ENCODE data around the gene MAPK6.
"Not testable (repeated sequence)": the region's sequence is repeated elsewhere in the genome, so short reads cannot be mapped to it uniquely, and the experiment has no call there.

Gene MAPK6

GRCh38 chr15:52011711-52012144, 7.3 kb upstream of the MAPK6 start:
- no peak for DNase-seq

DNA sequence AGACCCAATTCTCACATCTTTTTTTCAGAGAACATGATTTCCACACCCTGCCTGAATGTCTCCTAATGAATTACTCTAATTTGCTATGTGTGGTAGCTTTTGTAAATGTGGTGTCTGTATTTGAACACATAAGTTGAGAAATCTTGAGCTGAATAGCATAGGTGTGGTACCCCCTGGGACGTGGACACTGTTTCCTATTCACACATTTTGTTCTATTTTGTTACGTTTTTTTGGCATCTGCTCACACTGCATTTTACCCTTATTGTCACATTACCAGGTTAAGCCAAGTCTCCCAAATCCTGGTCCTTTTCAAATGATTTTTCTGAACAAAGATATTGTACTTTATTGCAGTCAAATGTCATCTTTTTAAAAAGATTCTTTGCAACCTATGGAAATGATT, 6.8 kb upstream of the MAPK6 start:
- no peak for DNase-seq

GRCh38 chr15:52013151-52013791, 5.7 kb upstream of the MAPK6 start:
- DNase-seq = no peak

DNA sequence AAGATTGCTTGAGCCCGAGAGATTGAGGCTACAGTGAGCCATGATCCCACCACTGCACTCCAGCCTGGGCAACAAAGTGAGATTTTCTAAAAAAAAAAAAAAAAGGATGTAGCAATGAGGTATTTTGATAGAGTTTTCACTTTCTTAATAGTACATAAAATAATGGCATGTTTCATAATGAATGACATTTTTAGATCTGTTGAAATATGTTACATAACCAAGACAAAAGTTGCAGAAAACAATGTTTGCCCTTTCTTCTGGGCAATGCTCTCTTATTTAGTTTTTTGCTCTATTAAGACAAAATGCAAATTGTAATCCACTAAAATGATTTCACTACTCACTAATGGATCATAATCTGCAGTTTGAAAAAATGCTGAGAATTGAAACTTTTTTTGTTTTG, 4.4 kb upstream of the MAPK6 start:
- DNase-seq = no peak

DNA sequence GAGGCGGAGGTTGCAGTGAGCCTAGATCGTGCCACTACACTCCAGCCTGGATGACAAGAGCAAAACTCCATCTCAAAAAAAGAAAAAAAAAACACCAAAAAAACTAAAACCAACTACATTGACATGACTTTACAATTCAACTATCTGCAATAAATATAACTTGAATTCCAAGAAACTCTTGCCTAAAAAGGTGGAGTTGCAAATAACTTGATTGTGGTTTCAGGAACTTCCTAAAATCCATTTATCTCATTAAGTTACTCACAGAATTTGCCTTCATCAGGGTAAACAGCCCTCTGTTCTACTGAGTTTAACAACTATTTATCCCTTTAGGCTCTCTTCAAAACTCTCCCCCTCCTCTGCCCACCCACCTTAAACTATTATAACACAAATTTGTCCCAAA, 2.7 kb upstream of the MAPK6 start:
- no peak for DNase-seq

- no peak for DNase-seq
Observed at GRCh38 chr15:52018244-52018643, 775 bp upstream of the MAPK6 start.

GRCh38 chr15:52019394-52020220, 588 bp downstream of the MAPK6 start:
- no peak for DNase-seq

DNA sequence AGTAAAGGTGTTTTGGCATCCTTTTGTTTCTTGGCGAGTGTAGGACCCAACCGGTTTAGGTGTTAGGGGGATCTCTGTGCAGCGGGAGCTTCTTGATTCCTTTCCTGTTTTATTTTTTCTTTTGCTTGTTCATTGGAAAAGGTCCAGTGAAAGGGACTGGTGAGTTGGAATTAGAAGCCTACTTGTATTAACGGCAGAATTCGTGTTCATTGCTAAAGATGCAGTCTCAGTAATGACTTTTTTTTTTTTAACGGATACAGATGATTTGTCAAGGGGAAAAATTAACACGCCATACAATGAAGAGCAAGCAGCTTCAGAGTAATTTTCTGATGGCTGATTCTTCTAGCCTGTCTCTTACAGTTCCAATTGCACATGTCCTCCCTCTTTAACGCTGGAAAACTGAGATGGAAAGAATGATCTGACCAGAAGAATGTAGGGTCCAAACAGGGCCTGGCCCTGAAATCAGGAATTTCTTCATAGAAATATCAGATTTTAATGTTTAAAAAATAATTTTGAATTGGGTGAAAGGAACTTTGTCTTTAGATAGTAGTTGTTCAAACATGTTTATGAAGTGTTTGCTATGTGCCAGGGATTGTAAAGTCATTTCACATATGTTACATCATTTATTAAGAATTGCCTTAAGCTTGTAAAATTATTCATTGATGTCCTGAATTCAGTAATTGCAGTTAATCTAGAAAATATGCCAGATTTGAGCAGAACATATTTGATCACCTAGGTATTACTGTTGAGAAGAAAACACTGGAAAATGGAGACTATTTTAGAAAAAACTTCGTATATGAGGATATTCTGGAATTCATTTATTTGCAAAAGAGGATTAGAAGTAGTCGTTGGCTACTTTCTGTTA, 1.4 kb downstream of the MAPK6 start:
- DNase-seq = no peak

DNA sequence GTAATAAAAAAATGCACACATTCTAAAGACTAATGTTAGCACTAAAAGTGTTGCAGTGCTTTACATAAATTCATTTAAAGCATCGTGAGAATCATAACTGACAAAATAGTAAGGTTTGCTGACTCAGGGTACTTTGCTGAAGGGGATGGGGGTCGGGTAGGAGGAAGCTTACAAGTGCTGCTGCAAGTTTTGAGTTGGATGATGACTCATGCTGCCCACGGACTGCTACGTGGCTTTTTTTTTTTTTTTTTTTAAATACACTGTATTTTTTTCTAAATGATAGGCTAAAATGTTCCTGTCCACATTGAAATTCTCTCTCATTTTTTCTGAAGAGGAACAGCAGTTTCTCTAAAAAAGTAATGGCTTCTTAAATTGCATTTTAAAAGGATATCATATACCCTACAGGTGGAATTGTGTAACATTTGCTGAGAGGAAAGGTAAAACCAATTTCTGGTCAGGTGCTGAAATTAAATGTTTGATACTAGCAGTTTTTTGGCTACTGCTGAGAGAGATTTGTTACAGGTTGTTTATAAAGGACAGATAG, 2.2 kb downstream of the MAPK6 start:
- no peak for DNase-seq

GRCh38 chr15:52021892-52022540, 3.0 kb downstream of the MAPK6 start:
- no peak for DNase-seq

DNA sequence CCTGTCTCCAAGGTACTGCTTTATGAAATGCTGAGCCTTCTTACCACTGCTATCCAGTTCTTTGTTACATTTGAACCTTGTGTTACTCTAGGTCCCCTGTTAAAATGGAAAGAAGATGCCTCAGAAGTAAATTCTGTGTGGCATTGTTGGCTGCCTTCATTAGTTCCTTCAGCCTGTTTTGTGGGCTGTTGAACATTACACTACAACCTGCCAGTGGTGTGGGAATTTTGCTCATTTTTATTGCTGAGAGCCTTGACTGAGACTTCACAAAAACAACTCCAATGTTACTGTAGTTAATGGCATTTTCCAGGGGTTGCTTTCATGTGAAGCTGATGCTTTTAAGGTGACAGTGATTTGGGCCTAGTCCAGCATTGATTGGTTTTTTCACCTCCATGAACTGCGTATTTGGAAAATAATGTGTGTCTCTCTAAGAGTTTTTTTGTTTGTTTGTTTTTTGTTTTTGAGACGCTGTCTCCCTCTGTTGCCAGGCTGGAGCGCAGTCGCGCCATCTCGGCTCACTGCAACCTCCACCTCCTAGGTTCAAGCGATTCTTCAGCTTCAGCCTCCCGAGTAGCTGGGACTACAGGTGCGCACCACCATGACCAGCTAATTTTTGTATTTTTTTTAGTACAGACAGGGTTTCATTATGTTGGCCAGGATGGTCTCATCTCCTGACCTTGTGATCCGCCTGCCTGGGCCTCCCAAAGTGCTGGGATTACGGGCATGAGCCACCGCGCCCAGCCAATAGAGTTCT, 4.3 kb downstream of the MAPK6 start:
- DNase-seq = no peak

DNA sequence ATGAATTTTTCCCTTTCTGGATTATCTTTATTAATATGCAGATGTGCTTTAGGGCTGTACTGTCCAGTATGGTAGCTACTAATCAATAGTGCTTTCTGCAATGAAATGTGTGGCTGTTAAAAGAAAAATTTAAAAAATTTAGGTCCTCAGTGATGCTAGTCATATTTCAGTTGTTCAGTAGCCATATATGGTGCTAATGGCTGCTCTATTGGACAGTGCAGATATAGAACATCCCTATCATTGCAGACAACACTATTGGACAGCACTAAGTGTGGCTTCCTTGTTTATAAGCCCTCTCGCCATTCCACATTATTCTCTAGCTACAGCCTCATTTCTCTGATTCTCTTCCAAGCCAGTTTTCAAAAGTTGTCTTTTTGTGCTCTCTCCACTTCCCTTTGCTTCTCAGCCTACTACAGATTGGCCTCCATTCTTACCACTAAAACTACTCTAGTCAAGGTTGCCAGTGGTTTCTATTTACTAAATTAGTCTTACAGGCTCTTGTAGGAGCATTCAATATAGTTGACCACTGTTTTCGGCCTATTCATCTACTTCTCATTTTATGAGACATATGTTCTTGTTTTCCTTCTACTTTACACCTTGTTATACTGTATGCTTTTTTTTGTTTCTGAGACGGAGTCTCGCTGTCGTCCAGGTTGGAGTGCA, 9.5 kb downstream of the MAPK6 start:
- DNase-seq = no peak

DNA sequence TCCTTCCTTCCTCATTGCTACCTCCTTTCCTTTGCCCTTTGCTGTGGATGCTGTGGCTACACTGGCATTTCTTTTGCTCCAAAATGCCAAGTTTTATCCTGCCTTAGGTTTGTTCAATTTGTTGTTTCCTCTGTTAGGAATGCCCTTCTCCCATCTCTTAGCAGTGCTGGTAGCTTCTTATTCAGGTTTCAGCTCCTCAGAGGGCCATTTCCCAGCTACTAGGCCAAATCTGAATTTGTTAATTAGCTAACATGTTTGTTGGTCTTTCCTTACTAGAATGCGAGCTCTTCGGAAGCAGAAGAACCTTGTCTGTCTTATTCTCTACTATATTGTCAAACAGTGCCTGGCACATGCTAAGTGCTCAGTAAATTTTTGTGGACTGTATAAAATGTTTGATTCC, 11.0 kb downstream of the MAPK6 start:
- no peak for DNase-seq

GRCh38 chr15:52031556-52031955, 12.5 kb downstream of the MAPK6 start:
- no peak for DNase-seq

DNA sequence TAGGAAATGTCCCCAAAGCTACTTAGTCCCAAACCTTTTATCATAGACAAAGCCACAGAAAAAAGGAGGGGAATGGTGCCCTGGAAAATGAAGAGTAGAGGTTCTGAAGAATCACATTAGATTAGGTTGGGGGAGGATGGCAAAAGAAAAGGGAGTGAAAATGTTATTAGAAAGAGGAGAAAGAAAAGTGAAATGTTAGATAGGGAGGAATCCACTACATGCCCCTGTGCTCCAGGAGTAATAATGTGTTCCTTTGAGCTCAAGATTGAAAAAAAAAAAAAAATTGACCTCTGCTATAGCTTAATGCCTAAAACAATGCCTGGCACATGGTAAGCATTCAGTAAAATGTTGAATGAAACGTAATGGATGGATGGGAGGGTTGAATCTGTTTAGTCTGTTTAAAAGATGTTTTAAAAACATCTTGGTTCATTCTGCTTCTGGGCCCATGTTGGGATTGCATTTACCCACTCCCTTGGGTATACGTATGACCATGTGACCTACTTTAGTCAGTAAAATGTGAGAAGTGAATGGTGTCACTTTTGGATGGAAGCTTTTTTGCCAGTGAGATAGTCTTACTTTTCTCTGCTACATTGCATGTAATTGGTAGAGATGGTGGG, 19.0 kb downstream of the MAPK6 start:
- no peak for DNase-seq

DNA sequence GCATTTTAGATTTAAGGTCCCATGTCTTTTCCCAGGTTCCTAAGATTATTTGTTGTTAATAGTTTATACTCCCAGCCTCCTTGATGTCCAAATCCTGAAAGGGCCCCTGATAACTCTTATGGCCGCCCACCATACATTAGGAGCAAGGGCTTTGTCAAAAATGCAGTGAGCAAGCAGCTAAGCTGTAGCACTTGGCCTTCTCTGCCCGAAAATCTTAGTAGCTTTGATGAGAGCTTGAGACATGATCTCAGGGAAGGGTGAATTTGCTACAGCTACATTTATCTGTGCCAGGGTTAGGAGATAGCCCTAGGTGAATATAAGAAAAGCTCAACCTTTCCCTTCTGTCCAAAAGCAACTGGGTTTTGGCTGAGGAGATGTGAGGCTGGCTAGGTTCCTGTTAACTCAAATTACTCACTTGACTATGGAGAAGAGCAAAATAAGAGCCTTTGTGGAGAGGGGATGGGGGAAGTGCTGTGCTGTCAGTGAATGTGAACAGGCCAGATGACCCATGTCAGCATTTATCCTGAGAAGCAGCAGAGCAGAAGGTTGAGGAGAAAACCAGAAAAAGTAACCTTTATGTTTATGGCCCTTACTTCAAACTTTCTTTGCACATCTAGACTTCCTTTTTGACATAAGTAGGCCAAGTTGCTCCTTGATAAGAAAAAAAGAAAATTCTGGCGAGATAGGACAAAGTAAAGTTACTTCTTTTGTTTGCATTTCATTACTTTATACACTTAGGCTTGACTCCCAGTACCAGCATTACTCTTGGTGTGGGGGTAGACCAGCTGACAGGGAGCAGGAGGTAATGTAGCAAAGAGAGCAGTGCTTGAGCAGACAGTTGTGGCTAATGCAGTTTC, 21.1 kb downstream of the MAPK6 start:
- no peak for DNase-seq

DNA sequence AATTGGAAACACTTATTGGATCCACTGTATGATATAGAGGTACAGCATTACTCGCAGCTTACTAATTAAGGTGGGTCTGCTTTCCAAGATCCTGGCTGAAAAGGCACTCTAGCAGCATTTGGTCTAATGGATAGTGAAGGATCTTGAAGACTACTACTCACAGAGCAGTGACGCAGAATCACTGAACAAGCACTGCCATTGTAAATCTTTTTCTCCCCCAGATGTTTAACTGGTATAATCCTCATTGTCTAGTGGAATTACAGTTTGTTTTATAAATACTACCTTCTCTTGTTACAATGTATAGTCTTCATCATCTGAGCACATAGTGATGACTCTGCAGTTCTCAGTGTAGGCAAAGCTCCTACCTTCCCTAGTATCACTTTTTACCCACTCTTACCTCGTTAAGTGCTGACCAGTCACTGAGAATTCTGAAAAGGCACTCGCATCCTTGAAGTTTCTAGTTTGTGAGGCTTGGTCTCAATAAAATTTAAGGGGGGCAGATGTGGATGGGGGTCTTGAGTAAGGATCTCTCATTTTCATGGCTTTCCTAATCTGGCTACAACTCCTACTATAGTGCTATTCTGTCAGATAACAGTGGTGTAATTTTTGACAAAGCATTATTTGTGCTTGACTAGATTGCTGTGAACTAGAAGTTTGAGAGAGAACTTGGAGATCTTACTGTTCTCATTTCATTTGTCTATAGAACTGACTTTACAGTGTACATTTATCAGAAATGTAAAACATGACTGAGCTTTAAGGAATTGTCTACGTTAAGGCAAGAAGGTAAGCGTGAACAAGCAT, 23.2 kb downstream of the MAPK6 start:
- DNase-seq = no peak

DNA sequence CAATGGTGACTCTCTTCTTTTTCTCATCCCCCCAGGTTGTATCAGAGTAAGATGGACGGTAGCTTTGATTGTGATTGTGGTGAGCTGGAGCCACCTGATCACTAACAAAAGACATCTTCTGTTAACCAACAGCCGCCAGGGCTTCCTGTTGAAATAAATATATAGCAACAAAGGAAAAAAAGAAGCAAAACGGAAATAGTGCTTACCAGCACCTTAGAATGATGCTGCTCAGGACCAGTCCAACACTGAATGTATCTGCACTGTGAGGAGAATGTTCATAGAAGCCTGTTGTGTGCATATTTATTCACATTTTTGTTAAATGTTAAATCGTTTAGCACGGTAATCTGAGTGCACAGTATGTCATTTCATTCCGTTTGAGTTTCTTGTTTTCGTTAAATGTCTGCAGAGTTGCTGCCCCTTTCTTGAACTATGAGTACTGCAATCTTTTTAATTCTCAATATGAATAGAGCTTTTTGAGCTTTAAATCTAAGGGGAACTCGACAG, 26.8 kb downstream of the MAPK6 start:
- not testable (repeated sequence) for DNase-seq

- not testable (repeated sequence) for DNase-seq
Observed at GRCh38 chr15:52046552-52046951, 27.5 kb downstream of the MAPK6 start.
